RWPE2 (cell line): ENCODE data around the gene CPO.

Source experiments
- ATAC-seq: fragments of 200-7000 bp; cut with Tn5 transposase; 3 replicates; pipeline ENCODE4 v1.9.1; 2021; ENCODE audit warnings: low read depth
- DNase-seq: peaks from one replicate; pipeline ENCODE4 v3.0.0-alpha.2; 2020; ENCODE audit warnings: low spot score
- H3K27ac ChIP-seq: fragments of 450-650 bp; 2 replicates; pipeline ENCODE4 v1.5.1; 2017; ENCODE audit warnings: mild to moderate bottlenecking; ENCODE audit not compliant: poor library complexity, severe bottlenecking
- H3K27me3 ChIP-seq: fragments of 250-450 bp; sonication (Bioruptor Pico); 2 replicates; pipeline ENCODE4 v1.5.1; 2021; ENCODE audit warnings: mild to moderate bottlenecking, moderate library complexity; ENCODE audit not compliant: insufficient read depth, poor library complexity, severe bottlenecking
- H3K36me3 ChIP-seq: fragments of 250-450 bp; sonication (Bioruptor Pico); 2 replicates; pipeline ENCODE4 v1.5.1; 2020; ENCODE audit warnings: low read depth, mild to moderate bottlenecking, moderate library complexity
- H3K4me1 ChIP-seq: fragments of 250-450 bp; sonication (Bioruptor Pico); 2 replicates; pipeline ENCODE4 v1.5.1; 2021; ENCODE audit warnings: mild to moderate bottlenecking, moderate library complexity; ENCODE audit not compliant: insufficient read depth, poor library complexity, severe bottlenecking
- H3K4me3 ChIP-seq: fragments of 250-450 bp; sonication (Bioruptor Pico); 2 replicates; pipeline ENCODE4 v1.5.1; 2021; ENCODE audit warnings: mild to moderate bottlenecking, moderate library complexity; ENCODE audit not compliant: severe bottlenecking
- H3K9me3 ChIP-seq: fragments of 250-450 bp; sonication (Bioruptor Pico); 2 replicates; pipeline ENCODE4 v1.5.1; 2021; ENCODE audit warnings: mild to moderate bottlenecking, moderate library complexity; ENCODE audit not compliant: severe bottlenecking
- TF ChIP-seq, protein P1 (sequence below): fragments of 450-650 bp; IDR thresholded peaks from one replicate; pipeline ENCODE4 v1.5.1; 2017; ENCODE audit warnings: mild to moderate bottlenecking, moderate library complexity; ENCODE audit not compliant: poor library complexity, severe bottlenecking

The CPO gene

DNA sequence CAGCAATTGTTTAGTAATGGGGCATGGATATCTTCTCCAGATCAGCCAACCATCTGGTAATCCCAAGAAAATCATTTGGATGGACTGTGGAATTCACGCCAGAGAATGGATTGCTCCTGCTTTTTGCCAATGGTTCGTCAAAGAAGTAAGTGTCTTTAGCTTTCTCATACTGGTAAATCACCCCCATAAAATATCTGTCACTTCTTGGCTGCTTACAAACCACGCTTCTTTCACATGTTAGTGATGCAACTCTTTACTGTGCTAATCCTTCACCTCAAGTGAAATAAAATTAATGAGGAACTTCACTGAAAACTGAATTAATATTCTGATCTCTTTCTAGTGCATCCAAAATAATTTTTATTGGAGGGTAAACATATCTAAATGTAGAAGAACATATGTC is 18.9 kb downstream of the CPO start:
- no peaks in the 10 kb centered on the region for H3K4me1 ChIP-seq
- ATAC-seq: no peak
- no peaks in the 10 kb centered on the region for H3K9me3 ChIP-seq
- no peak overlapping the region for H3K4me3 ChIP-seq
- no peak for DNase-seq
- no peaks in the 10 kb centered on the region for H3K36me3 ChIP-seq
- H3K27ac ChIP-seq: no peak overlapping the region
- no peaks in the 10 kb centered on the region for H3K27me3 ChIP-seq
- TF ChIP-seq, protein P1, sequence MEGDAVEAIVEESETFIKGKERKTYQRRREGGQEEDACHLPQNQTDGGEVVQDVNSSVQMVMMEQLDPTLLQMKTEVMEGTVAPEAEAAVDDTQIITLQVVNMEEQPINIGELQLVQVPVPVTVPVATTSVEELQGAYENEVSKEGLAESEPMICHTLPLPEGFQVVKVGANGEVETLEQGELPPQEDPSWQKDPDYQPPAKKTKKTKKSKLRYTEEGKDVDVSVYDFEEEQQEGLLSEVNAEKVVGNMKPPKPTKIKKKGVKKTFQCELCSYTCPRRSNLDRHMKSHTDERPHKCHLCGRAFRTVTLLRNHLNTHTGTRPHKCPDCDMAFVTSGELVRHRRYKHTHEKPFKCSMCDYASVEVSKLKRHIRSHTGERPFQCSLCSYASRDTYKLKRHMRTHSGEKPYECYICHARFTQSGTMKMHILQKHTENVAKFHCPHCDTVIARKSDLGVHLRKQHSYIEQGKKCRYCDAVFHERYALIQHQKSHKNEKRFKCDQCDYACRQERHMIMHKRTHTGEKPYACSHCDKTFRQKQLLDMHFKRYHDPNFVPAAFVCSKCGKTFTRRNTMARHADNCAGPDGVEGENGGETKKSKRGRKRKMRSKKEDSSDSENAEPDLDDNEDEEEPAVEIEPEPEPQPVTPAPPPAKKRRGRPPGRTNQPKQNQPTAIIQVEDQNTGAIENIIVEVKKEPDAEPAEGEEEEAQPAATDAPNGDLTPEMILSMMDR: no peak

DNA sequence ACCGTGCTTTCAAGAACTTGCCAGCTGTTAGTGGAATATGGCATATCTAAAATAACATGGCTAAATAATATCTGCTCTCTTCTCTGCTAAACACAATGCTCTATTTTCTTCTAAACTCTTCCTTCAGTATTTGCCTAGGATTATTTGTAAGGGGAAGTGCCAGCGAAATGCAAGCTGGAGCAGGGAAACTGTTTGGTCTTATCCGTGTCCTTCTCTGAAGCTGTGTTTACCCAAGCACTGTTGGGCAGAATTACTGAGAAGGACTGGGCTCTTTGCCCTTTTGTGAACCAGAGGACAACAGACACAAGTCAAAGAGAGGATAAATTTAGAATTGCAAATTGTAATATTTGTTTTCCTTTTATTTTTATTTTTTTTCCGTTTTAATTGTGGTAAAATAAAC is 23.6 kb downstream of the CPO start:
- ATAC-seq (no peak), DNase-seq (no peak)
- H3K4me1 ChIP-seq: no peaks in the 10 kb centered on the region
- no peaks in the 10 kb centered on the region for H3K9me3 ChIP-seq
- TF ChIP-seq, protein P1: no peak
- H3K27ac ChIP-seq: no peak overlapping the region
- no peaks in the 10 kb centered on the region for H3K36me3 ChIP-seq
- H3K4me3 ChIP-seq: no peak overlapping the region
- no peaks in the 10 kb centered on the region for H3K27me3 ChIP-seq

DNA sequence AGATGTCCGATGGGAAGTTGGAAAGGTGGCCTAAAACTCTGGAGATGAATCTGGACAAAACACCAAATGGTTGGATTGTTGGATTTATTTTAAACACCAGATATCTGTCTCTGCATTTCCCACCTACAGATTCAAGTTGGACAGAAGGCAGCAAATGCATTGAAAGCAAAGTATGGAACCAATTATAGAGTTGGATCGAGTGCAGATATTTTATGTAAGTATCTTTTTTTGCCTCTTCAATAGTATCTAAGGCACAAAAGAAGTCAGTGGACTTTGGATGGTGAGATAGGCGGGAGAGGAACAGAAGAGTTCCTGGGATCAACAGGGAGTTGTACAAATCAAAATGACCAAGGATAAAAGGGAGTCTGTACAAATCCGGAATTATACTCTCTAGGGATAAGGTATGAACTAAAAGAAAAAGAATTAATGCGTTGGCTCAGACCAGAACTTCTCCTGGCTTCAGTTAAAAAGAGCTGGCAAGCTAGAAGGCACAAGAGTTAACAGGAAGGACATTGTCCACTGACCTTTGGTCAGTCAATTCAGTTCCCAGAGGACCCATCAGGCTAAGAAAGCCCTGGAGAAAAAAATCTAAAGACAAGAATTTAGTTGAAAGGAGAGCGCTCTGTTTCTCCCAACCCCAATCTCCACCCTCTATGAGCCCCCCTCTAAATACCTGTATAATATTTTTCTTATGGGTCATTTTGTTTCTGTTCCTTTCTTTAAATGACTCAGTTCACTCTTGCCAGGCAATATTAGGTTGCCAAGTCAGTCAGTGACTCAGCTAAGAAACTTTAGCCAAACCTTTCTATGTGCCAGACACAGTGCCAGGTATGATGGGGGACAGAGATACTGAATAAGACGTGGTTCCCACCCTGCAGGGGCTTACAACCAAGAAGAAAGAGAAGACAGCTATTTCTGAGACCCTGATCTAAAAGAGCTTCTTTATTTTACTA is 29.1 kb downstream of the CPO start:
- no peak overlapping the region for H3K27ac ChIP-seq
- TF ChIP-seq, protein P1: no peak
- no peak overlapping the region for H3K4me3 ChIP-seq
- H3K9me3 ChIP-seq: no peaks in the 10 kb centered on the region
- ATAC-seq (peak; percentile 63), DNase-seq (no peak)
- H3K36me3 ChIP-seq: no peaks in the 10 kb centered on the region
- H3K4me1 ChIP-seq: peaks cover 6% of the 10 kb centered on the region
- H3K27me3 ChIP-seq: no peaks in the 10 kb centered on the region

DNA sequence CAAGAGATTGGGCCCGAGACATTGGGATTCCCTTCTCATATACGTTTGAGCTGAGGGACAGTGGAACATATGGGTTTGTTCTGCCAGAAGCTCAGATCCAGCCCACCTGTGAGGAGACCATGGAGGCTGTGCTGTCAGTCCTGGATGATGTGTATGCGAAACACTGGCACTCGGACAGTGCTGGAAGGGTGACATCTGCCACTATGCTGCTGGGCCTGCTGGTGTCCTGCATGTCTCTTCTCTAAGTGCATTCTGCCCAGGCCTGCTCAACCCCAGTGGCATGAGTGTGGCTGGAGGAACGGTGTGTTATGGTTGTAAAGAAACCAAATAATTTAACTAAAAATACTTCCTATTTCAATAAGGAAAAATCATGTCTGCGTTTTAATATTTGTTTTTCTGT is 29.9 kb downstream of the CPO start:
- TF ChIP-seq, protein P1: no peak
- no peaks in the 10 kb centered on the region for H3K36me3 ChIP-seq

More for the DNA sequence above, 29.9 kb downstream of the CPO start:
- Histone ChIP-seq H3K27me3 (no peaks in the 10 kb centered on the region), H3K9me3 (no peaks in the 10 kb centered on the region), H3K4me1 (peaks cover 6% of the 10 kb centered on the region), H3K27ac (no peak overlapping the region), H3K4me3 (no peak overlapping the region)
- ATAC-seq: no peak
- no peak for DNase-seq
